HG03460 (cell line): ENCODE measurements around the gene FGA.

ENCODE experiments used
- ATAC-seq: cut with Tn5 transposase; IDR thresholded peaks from one replicate; pipeline ENCODE4 v1.9.1; 2021; ENCODE audit not compliant: unreplicated experiment

FGA gene

GRCh38 chr4:154542271-154542879, 48.2 kb downstream of the FGA start:
- no peak for ATAC-seq
